HepG2 (cell line): ENCODE measurements around the gene IYD. TPM values are rescaled to one million over a fixed set of nuclear protein-coding genes. Genes with fewer than 3 reads are reported as not detected.

Experiments used
- ATAC-seq: fragments of 200-7000 bp; cut with Tn5 transposase; 3 replicates; pipeline ENCODE4 v1.9.1; 2020; ENCODE audit warnings: mild to moderate bottlenecking, moderate library complexity
- BruUV-seq: library from RNA; stranded (reverse); fragments of 400-500 nt; replicated peaks from 2 replicates; lab custom pipeline; 2021; lab: Mats Ljungman, UMichigan
- CTCF ChIA-PET: fragments of 300-600 bp; formaldehyde crosslinking; extraction: SDS; loops from one replicate; lab custom pipeline; 2021; ENCODE audit warnings: low total read pairs, inconsistent platforms, low intra/inter-chr PET ratio; lab: Yijun Ruan, JAX
- POLR2A ChIA-PET: fragments of 350-600 bp; sonication (Branson Sonifier 250); formaldehyde crosslinking; loops from one replicate; lab custom pipeline; 2020; ENCODE audit warnings: antibody characterized with exemption, inconsistent platforms; lab: Yijun Ruan, JAX
- DNase-seq: peaks from one replicate; pipeline ENCODE4 v3.0.0-alpha.2; 2015; ENCODE audit warnings: low spot score
- FAIRE-seq: peaks from 3 replicates; lab custom pipeline; 2011; peaks lifted over from hg19 to GRCh38; lab: Jason Lieb, UNC
- H2AFZ ChIP-seq: one replicate; pipeline ENCODE4 v1.6.1; 2011; ENCODE audit warnings: low read length, inconsistent platforms
- H3K27ac ChIP-seq: fragments of 300-600 bp; 3 replicates; pipeline ENCODE4 v1.8.0; 2011; ENCODE audit warnings: mixed run types, mild to moderate bottlenecking, mixed read lengths, low read length, inconsistent platforms; ENCODE audit not compliant: insufficient read depth; ENCODE audit errors: extremely low read length
- H3K27me3 ChIP-seq, 2 experiments: fragments of 200-600 bp in 1 of 2; 2 replicates in 1 of 2; 3 replicates in 1 of 2; pipeline versions ENCODE4 v1.6.0 to v1.8.0; 2011; ENCODE audit warnings: low read length in 2 of 2, mild to moderate bottlenecking in 2 of 2, moderate library complexity in 2 of 2, inconsistent platforms in 1 of 2; ENCODE audit not compliant: insufficient read depth in 2 of 2, control insufficient read depth in 1 of 2
- H3K36me3 ChIP-seq, 2 experiments: fragments of 200-600 bp in 1 of 2; replicated peaks in 1 of 2; 2 replicates in 1 of 2; 3 replicates in 1 of 2; pipeline versions ENCODE4 v1.5.1 to v1.8.0; 2011; ENCODE audit warnings: low read length in 2 of 2, inconsistent platforms in 1 of 2; ENCODE audit not compliant: insufficient read depth in 2 of 2, control insufficient read depth in 1 of 2
- H3K4me1 ChIP-seq: 2 replicates; pipeline ENCODE4 v1.5.1; 2012; ENCODE audit warnings: low read length, inconsistent platforms; ENCODE audit not compliant: insufficient read depth
- H3K4me2 ChIP-seq: 2 replicates; pipeline ENCODE4 v1.6.0; 2011; ENCODE audit warnings: low read depth, low read length, inconsistent platforms
- H3K4me3 ChIP-seq, 3 experiments: fragments of 200-600 bp in 1 of 3; sonication (generic), shearing (Covaris generic) in 1 of 3; replicated peaks in 1 of 3; 2 replicates each; pipeline ENCODE4 v1.5.1; 2011 to 2016; ENCODE audit warnings: low read length in 3 of 3, inconsistent platforms in 2 of 3, low read depth in 2 of 3, mild to moderate bottlenecking in 2 of 3, control low read depth in 1 of 3, mixed read lengths in 1 of 3; ENCODE audit not compliant: insufficient read depth in 1 of 3
- H3K79me2 ChIP-seq: one replicate; pipeline ENCODE4 v1.6.1; 2011; ENCODE audit warnings: low read length, inconsistent platforms; ENCODE audit not compliant: insufficient read depth
- H3K9ac ChIP-seq: 2 replicates; pipeline ENCODE4 v1.6.0; 2011; ENCODE audit warnings: mild to moderate bottlenecking, low read depth, low read length, inconsistent platforms; ENCODE audit not compliant: insufficient read depth
- H3K9me3 ChIP-seq: 2 replicates; pipeline ENCODE4 v1.5.1; 2012; ENCODE audit warnings: mild to moderate bottlenecking, low read length
- H4K20me1 ChIP-seq: 2 replicates; pipeline ENCODE4 v1.6.0; 2011; ENCODE audit warnings: inconsistent platforms, mild to moderate bottlenecking, low read length, moderate library complexity; ENCODE audit not compliant: insufficient read depth
- AGO1 ChIP-seq: fragments of 200-400 bp; formaldehyde crosslinking; IDR thresholded peaks from 2 replicates; pipeline ENCODE4 v1.6.1; 2017; ENCODE audit warnings: mild to moderate bottlenecking, low read depth, low read length, moderate library complexity; ENCODE audit not compliant: poor library complexity, severe bottlenecking
- BATF2 ChIP-seq: sonication (generic); formaldehyde crosslinking; IDR thresholded peaks from 2 replicates; pipeline ENCODE4 v1.8.0; 2022; ENCODE audit warnings: mild to moderate bottlenecking, missing genetic modification reagents, moderate library complexity
- KDM5A ChIP-seq: fragments of 200-600 bp; sonication (generic); IDR thresholded peaks from 2 replicates; pipeline ENCODE4 v1.7.0; 2018; ENCODE audit warnings: antibody characterized with exemption, mild to moderate bottlenecking, low read length, borderline replicate concordance
- KMT2A ChIP-seq: sonication (generic); formaldehyde crosslinking; IDR thresholded peaks from 2 replicates; pipeline ENCODE4 v1.4.0; 2020; ENCODE audit warnings: missing genetic modification reagents
- MBNL3 ChIP-seq: fragments of 250-450 bp; sonication (Bioruptor Pico); conservative IDR thresholded peaks from 2 replicates; pipeline ENCODE4 v1.8.0; 2022; ENCODE audit warnings: mild to moderate bottlenecking, inconsistent platforms
- NFIB ChIP-seq: sonication (generic); formaldehyde crosslinking; IDR thresholded peaks from 2 replicates; pipeline ENCODE4 v1.9.0; 2021; ENCODE audit warnings: missing genetic modification reagents, mild to moderate bottlenecking, borderline replicate concordance
- THYN1 ChIP-seq: sonication (generic); formaldehyde crosslinking; IDR thresholded peaks from 2 replicates; pipeline ENCODE4 v1.8.1; 2023; ENCODE audit warnings: low read depth, mild to moderate bottlenecking, moderate library complexity, missing genetic modification reagents, borderline replicate concordance
- ZNF446 ChIP-seq: sonication (generic); formaldehyde crosslinking; IDR thresholded peaks from 2 replicates; pipeline ENCODE4 v1.5.0; 2020; ENCODE audit warnings: mild to moderate bottlenecking, missing genetic modification reagents
- ZNF552 ChIP-seq: sonication (generic); formaldehyde crosslinking; IDR thresholded peaks from 2 replicates; pipeline ENCODE4 v1.9.0; 2022; ENCODE audit warnings: missing genetic modification reagents, mild to moderate bottlenecking, borderline replicate concordance
- ZNF598 ChIP-seq: sonication (generic); formaldehyde crosslinking; IDR thresholded peaks from 2 replicates; pipeline ENCODE4 v1.5.1; 2020; ENCODE audit warnings: mild to moderate bottlenecking, missing genetic modification reagents, borderline replicate concordance
- ZNF746 ChIP-seq: sonication (generic); formaldehyde crosslinking; IDR thresholded peaks from 2 replicates; pipeline ENCODE4 v1.8.0; 2022; ENCODE audit warnings: mild to moderate bottlenecking, missing genetic modification reagents
- ZNF749 ChIP-seq: sonication (generic); formaldehyde crosslinking; IDR thresholded peaks from 2 replicates; pipeline ENCODE4 v1.8.0; 2022; ENCODE audit warnings: mild to moderate bottlenecking, missing genetic modification reagents, moderate library complexity, borderline replicate concordance
- ZSCAN22 ChIP-seq: sonication (generic); formaldehyde crosslinking; IDR thresholded peaks from 2 replicates; pipeline ENCODE4 v1.4.0; 2020; ENCODE audit warnings: mild to moderate bottlenecking, missing genetic modification reagents
- WGBS: methylation state at CpG from one replicate; pipeline ENCODE4 v1.1.6; 2017; ENCODE audit warnings: low lambda C conversion rate; 5-methylcytosine and 5-hydroxymethylcytosine counted together
- in situ Hi-C: cut with HindIII; loops from 2 replicates; pipeline ENCODE4 v1.10.0; 2017; ENCODE audit warnings: low pct_unique_long_range_greater_than_20kb; ENCODE audit not compliant: extremely low pct_ligation_motif_present
- intact Hi-C: fragments of 100-400 bp; cut with micrococcal nuclease; formaldehyde crosslinking; loops from one replicate; pipeline ENCODE4 v1.10.0; 2022; ENCODE audit not compliant: unreplicated experiment
- polyA plus RNA-seq, 8 experiments: library from polyadenylated mRNA; depleted of rRNA in 3 of 8; stranded (reverse) in 7 of 8; unstranded in 1 of 8; fragments of >200 nt; fragmentation: Illumina TruSeq in 4 of 8; extraction: Trizol in 4 of 8; gene quantifications; 2 replicates each; pipeline versions ENCODE4 v1.2.1 to v1.2.3, GENCODE V29; 2011 to 2016; ENCODE audit warnings: low read depth in 4 of 8, missing spikeins in 1 of 8, mixed read lengths in 1 of 8; ENCODE audit not compliant: insufficient read depth in 1 of 8
- total RNA-seq, 5 experiments: library from RNA; depleted of rRNA; stranded (reverse); fragments of >200 nt; fragmentation: Illumina TruSeq; extraction: Trizol; gene quantifications; 2 replicates each; pipeline ENCODE4 v1.2.3, GENCODE V29; 2016; ENCODE audit warnings: low read depth in 1 of 5
- TF ChIP-seq, protein P1 (sequence below): IDR thresholded peaks from 2 replicates; pipeline ENCODE4 v1.6.1; 2016; ENCODE audit warnings: missing biosample characterization, missing genetic modification reagents, low read depth
- TF ChIP-seq, protein P2 (sequence below): sonication (generic); formaldehyde crosslinking; IDR thresholded peaks from 2 replicates; pipeline ENCODE4 v1.5.0; 2020; ENCODE audit warnings: mild to moderate bottlenecking, missing genetic modification reagents

Gene IYD
- total and polyA plus RNA-seq, 2 of the 13 experiments (the other 11 are each of a cell fraction or from before 2014, with no cell fraction given): 0.01 to 0.46 TPM

DNA sequence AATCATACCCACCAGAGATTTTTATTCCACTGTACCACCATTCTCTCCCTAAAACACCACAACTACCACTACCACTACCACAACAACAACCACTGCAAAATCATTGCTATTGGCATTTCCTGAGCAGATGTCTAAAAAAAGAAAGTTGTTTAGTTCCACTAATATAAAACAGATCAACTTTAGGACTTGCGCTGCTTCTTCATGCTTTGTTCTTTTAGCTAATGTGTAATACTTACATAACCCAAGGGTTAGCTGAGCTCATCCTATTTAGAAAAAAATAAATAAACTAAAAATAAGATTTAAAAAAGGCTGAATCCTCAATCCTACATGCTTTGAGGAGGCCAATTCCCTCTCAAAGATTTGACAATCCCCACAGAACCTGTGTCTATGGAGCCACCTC is 11.4 kb downstream of the IYD start:
- CTCF ChIA-PET: no interaction called here

More for the DNA sequence above, 11.4 kb downstream of the IYD start:
- Histone ChIP-seq H3K27ac (no peak overlapping the region), H2AFZ (no peak overlapping the region), H3K9me3 (no peaks in the 10 kb centered on the region), H3K4me3 (no peak overlapping the region), H3K4me1 (peaks cover 15% of the 10 kb centered on the region), H3K9ac (no peak overlapping the region)
- FAIRE-seq: no peak
- BruUV-seq: no TSS peak
- POLR2A ChIA-PET: no interaction called here
- ATAC-seq: no peak
- intact Hi-C loops: no loop called here
- TF ChIP-seq ZNF746: no peak
- no peak for TF ChIP-seq ZNF446 (CRISPR knock-in tag)
- no peak for TF ChIP-seq NFIB (CRISPR knock-in tag)
- TF ChIP-seq KDM5A: no peak
- TF ChIP-seq, protein P1, sequence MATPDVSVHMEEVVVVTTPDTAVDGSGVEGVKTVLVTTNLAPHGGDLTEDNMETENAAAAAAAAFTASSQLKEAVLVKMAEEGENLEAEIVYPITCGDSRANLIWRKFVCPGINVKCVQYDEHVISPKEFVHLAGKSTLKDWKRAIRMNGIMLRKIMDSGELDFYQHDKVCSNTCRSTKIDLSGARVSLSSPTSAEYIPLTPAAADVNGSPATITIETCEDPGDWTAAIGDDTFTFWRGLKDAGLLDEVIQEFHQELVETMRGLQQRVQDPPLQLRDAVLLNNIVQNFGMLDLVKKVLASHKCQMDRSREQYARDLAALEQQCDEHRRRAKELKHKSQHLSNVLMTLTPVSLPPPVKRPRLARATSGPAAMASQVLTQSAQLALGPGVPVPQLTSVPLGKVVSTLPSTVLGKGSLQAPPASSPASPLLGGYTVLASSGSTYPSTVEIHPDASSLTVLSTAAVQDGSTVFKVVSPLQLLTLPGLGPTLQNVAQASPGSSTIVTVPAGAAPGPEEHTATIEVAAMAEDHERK (CRISPR knock-in tag): no peak
- no peak for TF ChIP-seq KMT2A (CRISPR knock-in tag)
- no peak for TF ChIP-seq THYN1 (CRISPR knock-in tag)
- no peak for TF ChIP-seq ZNF552
- no peak for TF ChIP-seq ZSCAN22 (CRISPR knock-in tag)
- no peak for TF ChIP-seq ZNF749 (CRISPR knock-in tag)
- TF ChIP-seq BATF2 (CRISPR knock-in tag): no peak
- no peak for TF ChIP-seq MBNL3
- no peak for TF ChIP-seq AGO1
- TF ChIP-seq, protein P2, sequence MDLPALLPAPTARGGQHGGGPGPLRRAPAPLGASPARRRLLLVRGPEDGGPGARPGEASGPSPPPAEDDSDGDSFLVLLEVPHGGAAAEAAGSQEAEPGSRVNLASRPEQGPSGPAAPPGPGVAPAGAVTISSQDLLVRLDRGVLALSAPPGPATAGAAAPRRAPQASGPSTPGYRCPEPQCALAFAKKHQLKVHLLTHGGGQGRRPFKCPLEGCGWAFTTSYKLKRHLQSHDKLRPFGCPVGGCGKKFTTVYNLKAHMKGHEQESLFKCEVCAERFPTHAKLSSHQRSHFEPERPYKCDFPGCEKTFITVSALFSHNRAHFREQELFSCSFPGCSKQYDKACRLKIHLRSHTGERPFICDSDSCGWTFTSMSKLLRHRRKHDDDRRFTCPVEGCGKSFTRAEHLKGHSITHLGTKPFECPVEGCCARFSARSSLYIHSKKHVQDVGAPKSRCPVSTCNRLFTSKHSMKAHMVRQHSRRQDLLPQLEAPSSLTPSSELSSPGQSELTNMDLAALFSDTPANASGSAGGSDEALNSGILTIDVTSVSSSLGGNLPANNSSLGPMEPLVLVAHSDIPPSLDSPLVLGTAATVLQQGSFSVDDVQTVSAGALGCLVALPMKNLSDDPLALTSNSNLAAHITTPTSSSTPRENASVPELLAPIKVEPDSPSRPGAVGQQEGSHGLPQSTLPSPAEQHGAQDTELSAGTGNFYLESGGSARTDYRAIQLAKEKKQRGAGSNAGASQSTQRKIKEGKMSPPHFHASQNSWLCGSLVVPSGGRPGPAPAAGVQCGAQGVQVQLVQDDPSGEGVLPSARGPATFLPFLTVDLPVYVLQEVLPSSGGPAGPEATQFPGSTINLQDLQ: no peak
- no peak for TF ChIP-seq ZNF598 (CRISPR knock-in tag)
- TF ChIP-seq, all 625 proteins: peak for 0
- in situ Hi-C loops: no loop called here
- H3K79me2 ChIP-seq: no peaks in the 10 kb centered on the region
- H4K20me1 ChIP-seq: no peaks in the 10 kb centered on the region
- H3K36me3 ChIP-seq: no peaks in the 10 kb centered on the region
- no peaks in the 10 kb centered on the region; a peak in 1 of 5 replicates for H3K27me3 ChIP-seq
- no peak overlapping the region for H3K4me2 ChIP-seq
- 83% methylated on average over 1 of the region's 1 CpG for WGBS
- no peak for DNase-seq
